Measurements from ENCODE around the gene BCKDHB. TPM values are rescaled to one million over a fixed set of nuclear protein-coding genes. Genes with fewer than 3 reads are reported as not detected.

Gene BCKDHB
- total RNA-seq, 1 experiment from 2014 or later = 24.3 TPM

- TF ChIP-seq ZNF263 (CRISPR knock-in tag; IDR thresholded peaks at IDR 0.05; ENCODE audit: low read depth) = no peak
Measured at GRCh38 chr6:80335121-80335531, 228.7 kb downstream of the BCKDHB start (continued).

GRCh38 chr6:80336911-80337310 is 230.4 kb downstream of the BCKDHB start:
- Mint-ChIP-seq H3K36me3 (no peaks in the 10 kb centered on the region), H3K9me3 (no peaks in the 10 kb centered on the region), H3K4me3 (no peak overlapping the region), H3K4me1 (peaks cover 58% of the 10 kb centered on the region), H3K27me3 (ENCODE audit: low read depth) (no peaks in the 10 kb centered on the region), H3K27ac (no peak overlapping the region)
- ChIA-PET POLR2A (no interaction called here), CTCF (interaction anchor here (1.0 kb wide), 1 partner anchor 18 kb away, joined by 4 read pairs; no protein-coding TSS in a partner anchor)
- DNase-seq (ENCODE audit: low spot score) = no peak
- TF ChIP-seq, protein P1, sequence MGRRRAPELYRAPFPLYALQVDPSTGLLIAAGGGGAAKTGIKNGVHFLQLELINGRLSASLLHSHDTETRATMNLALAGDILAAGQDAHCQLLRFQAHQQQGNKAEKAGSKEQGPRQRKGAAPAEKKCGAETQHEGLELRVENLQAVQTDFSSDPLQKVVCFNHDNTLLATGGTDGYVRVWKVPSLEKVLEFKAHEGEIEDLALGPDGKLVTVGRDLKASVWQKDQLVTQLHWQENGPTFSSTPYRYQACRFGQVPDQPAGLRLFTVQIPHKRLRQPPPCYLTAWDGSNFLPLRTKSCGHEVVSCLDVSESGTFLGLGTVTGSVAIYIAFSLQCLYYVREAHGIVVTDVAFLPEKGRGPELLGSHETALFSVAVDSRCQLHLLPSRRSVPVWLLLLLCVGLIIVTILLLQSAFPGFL (CRISPR knock-in tag; IDR thresholded peaks at IDR 0.05; ENCODE audit: borderline replicate concordance) = no peak
- TF ChIP-seq E2F4 (CRISPR knock-in tag; IDR thresholded peaks at IDR 0.05; ENCODE audit: borderline replicate concordance, low read depth) = no peak
- TF ChIP-seq ETV6 (CRISPR knock-in tag; IDR thresholded peaks at IDR 0.05) = no peak
- TF ChIP-seq, protein P2, sequence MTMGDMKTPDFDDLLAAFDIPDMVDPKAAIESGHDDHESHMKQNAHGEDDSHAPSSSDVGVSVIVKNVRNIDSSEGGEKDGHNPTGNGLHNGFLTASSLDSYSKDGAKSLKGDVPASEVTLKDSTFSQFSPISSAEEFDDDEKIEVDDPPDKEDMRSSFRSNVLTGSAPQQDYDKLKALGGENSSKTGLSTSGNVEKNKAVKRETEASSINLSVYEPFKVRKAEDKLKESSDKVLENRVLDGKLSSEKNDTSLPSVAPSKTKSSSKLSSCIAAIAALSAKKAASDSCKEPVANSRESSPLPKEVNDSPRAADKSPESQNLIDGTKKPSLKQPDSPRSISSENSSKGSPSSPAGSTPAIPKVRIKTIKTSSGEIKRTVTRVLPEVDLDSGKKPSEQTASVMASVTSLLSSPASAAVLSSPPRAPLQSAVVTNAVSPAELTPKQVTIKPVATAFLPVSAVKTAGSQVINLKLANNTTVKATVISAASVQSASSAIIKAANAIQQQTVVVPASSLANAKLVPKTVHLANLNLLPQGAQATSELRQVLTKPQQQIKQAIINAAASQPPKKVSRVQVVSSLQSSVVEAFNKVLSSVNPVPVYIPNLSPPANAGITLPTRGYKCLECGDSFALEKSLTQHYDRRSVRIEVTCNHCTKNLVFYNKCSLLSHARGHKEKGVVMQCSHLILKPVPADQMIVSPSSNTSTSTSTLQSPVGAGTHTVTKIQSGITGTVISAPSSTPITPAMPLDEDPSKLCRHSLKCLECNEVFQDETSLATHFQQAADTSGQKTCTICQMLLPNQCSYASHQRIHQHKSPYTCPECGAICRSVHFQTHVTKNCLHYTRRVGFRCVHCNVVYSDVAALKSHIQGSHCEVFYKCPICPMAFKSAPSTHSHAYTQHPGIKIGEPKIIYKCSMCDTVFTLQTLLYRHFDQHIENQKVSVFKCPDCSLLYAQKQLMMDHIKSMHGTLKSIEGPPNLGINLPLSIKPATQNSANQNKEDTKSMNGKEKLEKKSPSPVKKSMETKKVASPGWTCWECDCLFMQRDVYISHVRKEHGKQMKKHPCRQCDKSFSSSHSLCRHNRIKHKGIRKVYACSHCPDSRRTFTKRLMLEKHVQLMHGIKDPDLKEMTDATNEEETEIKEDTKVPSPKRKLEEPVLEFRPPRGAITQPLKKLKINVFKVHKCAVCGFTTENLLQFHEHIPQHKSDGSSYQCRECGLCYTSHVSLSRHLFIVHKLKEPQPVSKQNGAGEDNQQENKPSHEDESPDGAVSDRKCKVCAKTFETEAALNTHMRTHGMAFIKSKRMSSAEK (CRISPR knock-in tag; IDR thresholded peaks at IDR 0.05; ENCODE audit: borderline replicate concordance) = no peak
- no peak for TF ChIP-seq GABPB1 (CRISPR knock-in tag; IDR thresholded peaks at IDR 0.05)
- TF ChIP-seq SP1 (CRISPR knock-in tag; conservative IDR thresholded peaks at IDR 0.05) = no peak
- TF ChIP-seq IRF2 (CRISPR knock-in tag; IDR thresholded peaks at IDR 0.05; ENCODE audit: borderline replicate concordance, low read depth) = no peak
- TF ChIP-seq ZBTB21 (CRISPR knock-in tag; IDR thresholded peaks at IDR 0.05; ENCODE audit: borderline replicate concordance) = no peak
- no peak for TF ChIP-seq HMGXB4 (CRISPR knock-in tag; IDR thresholded peaks at IDR 0.05)
- no peak for TF ChIP-seq KAT7 (CRISPR knock-in tag; IDR thresholded peaks at IDR 0.05; ENCODE audit: borderline replicate concordance)
- TF ChIP-seq ZBTB43 (CRISPR knock-in tag; IDR thresholded peaks at IDR 0.05) = no peak
- no peak for TF ChIP-seq ZNF317 (CRISPR knock-in tag; IDR thresholded peaks at IDR 0.05; ENCODE audit: borderline replicate concordance, low read depth)
- TF ChIP-seq E2F1 (CRISPR knock-in tag; IDR thresholded peaks at IDR 0.05) = no peak
- TF ChIP-seq ZSCAN18 (CRISPR knock-in tag; IDR thresholded peaks at IDR 0.05) = no peak
- no peak for TF ChIP-seq USF1 (CRISPR knock-in tag; IDR thresholded peaks at IDR 0.05)
- ATAC-seq = no peak

All from WTC11 (cell line).